ENCODE data around the gene GARS1.

DNA sequence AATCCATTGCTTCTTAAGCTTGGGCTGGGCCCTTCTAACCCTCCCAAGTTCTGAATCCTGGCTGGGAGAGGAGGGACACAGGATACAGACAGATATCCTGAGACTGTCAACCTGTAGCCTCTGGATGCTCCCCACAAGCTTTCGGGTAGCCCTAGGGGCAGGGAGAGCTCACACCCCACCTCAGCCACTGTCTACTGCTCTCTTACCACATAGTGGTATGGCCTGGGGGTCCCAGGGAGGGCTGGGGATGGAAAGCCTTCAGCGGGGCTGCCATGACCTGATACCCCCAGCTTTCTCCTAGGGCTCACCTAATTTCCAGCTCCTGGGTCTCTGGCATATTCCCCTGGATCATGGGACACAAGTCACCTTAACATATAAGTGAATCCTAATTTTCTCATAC lies 62.5 kb downstream of the GARS1 start:
- TF ChIP-seq CTCF (conservative IDR thresholded peaks at IDR 0.05; ENCODE audit: low read depth, low read length) (no peak), EZH2 (IDR thresholded peaks at IDR 0.05; ENCODE audit: borderline replicate concordance, low read depth, low read length, poor library complexity, severe bottlenecking) (no peak)

Data from A673 (cell line).